Activated T-cell treated with anti-CD3 and anti-CD28 coated beads for 1 hour (primary cell): Measurements from ENCODE around the gene CCNYL1.
"Not testable (repeated sequence)": the region's sequence is repeated elsewhere in the genome, so short reads cannot be mapped to it uniquely, and the experiment has no call there.

Experiments used
- DNase-seq: peaks from one replicate; pipeline ENCODE4 v3.0.0-alpha.2; 2020; ENCODE audit warnings: low read depth

CCNYL1 gene

GRCh38 chr2:207697411-207697810, 14.0 kb upstream of the CCNYL1 start:
- no peak for DNase-seq

- DNase-seq: no peak
Measured at GRCh38 chr2:207698301-207698700, 13.1 kb upstream of the CCNYL1 start.

- DNase-seq: no peak
Measured at GRCh38 chr2:207704078-207704477, 7.4 kb upstream of the CCNYL1 start.

- no peak for DNase-seq
Measured at GRCh38 chr2:207704671-207705070, 6.8 kb upstream of the CCNYL1 start.

- no peak for DNase-seq
Measured at GRCh38 chr2:207706936-207707860, 4.2 kb upstream of the CCNYL1 start.

GRCh38 chr2:207711750-207712530, 500 bp downstream of the CCNYL1 start:
- DNase-seq: peak; percentile 33

GRCh38 chr2:207716056-207716455, 4.6 kb downstream of the CCNYL1 start:
- DNase-seq: no peak

- no peak for DNase-seq
Measured at GRCh38 chr2:207718521-207718920, 7.1 kb downstream of the CCNYL1 start.

- DNase-seq: no peak
Measured at GRCh38 chr2:207719008-207719407, 7.6 kb downstream of the CCNYL1 start.

GRCh38 chr2:207719655-207720054, 8.2 kb downstream of the CCNYL1 start:
- not testable (repeated sequence) for DNase-seq

GRCh38 chr2:207720517-207721187, 9.2 kb downstream of the CCNYL1 start:
- DNase-seq: no peak

GRCh38 chr2:207722773-207723424, 11.5 kb downstream of the CCNYL1 start:
- DNase-seq: no peak

- not testable (repeated sequence) for DNase-seq
Measured at GRCh38 chr2:207723425-207723787, 12.0 kb downstream of the CCNYL1 start.

- DNase-seq: no peak
Measured at GRCh38 chr2:207724113-207724512, 12.7 kb downstream of the CCNYL1 start.

- no peak for DNase-seq
Measured at GRCh38 chr2:207725873-207726578, 14.6 kb downstream of the CCNYL1 start.

- DNase-seq: no peak
Measured at GRCh38 chr2:207727261-207727660, 15.8 kb downstream of the CCNYL1 start.

GRCh38 chr2:207729465-207729998, 18.1 kb downstream of the CCNYL1 start:
- DNase-seq: no peak

GRCh38 chr2:207731138-207731537, 19.7 kb downstream of the CCNYL1 start:
- DNase-seq: no peak

- DNase-seq: no peak
Measured at GRCh38 chr2:207733597-207734240, 22.3 kb downstream of the CCNYL1 start.

- DNase-seq: no peak
Measured at GRCh38 chr2:207734264-207734635, 22.8 kb downstream of the CCNYL1 start.
